C4-2B (cell line): ENCODE measurements around the gene MEX3B.

ENCODE experiments used
- ZFX ChIP-seq: fragments of 450-650 bp; IDR thresholded peaks from 2 replicates; pipeline ENCODE4 v1.6.1; 2017
- TF ChIP-seq, protein P1 (sequence below): fragments of 450-650 bp; conservative IDR thresholded peaks from 2 replicates; pipeline ENCODE4 v1.5.1; 2017; ENCODE audit warnings: mild to moderate bottlenecking

DNA sequence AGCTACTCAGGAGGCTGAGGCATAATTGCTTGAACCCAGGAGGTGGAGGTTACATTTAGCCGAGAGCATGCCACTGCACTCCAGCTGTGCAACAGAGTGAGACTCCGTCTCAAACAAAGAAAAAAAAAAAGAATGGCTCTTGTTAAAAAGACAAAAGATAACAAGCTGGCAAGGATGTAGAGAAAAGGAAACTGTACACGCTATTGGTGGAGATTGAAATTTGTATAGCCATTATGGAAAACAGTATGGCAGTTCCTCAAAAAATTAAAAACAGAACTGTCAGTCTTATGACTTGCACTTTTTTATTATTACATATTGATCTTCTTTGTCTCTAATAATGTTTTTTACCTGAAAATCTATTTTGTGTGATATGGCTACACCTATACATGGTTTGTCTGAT lies 41.9 kb downstream of the MEX3B start:
- no peak for TF ChIP-seq ZFX
- TF ChIP-seq, protein P1, sequence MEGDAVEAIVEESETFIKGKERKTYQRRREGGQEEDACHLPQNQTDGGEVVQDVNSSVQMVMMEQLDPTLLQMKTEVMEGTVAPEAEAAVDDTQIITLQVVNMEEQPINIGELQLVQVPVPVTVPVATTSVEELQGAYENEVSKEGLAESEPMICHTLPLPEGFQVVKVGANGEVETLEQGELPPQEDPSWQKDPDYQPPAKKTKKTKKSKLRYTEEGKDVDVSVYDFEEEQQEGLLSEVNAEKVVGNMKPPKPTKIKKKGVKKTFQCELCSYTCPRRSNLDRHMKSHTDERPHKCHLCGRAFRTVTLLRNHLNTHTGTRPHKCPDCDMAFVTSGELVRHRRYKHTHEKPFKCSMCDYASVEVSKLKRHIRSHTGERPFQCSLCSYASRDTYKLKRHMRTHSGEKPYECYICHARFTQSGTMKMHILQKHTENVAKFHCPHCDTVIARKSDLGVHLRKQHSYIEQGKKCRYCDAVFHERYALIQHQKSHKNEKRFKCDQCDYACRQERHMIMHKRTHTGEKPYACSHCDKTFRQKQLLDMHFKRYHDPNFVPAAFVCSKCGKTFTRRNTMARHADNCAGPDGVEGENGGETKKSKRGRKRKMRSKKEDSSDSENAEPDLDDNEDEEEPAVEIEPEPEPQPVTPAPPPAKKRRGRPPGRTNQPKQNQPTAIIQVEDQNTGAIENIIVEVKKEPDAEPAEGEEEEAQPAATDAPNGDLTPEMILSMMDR: no peak
